HEK293 (cell line): ENCODE measurements around the gene PITPNC1.

Experiments used
- KLF17 ChIP-seq: fragments of 450-650 bp; formaldehyde crosslinking; IDR thresholded peaks from 2 replicates; pipeline ENCODE4 v1.5.1; 2016; ENCODE audit warnings: missing biosample characterization, missing genetic modification characterization
- MEIS1 ChIP-seq: sonication (generic); formaldehyde crosslinking; IDR thresholded peaks from 2 replicates; pipeline ENCODE4 v1.8.1; 2022; ENCODE audit warnings: missing genetic modification reagents, mild to moderate bottlenecking, borderline replicate concordance
- MYNN ChIP-seq: fragments of 450-650 bp; formaldehyde crosslinking; IDR thresholded peaks from 2 replicates; pipeline ENCODE4 v1.5.1; 2016; ENCODE audit warnings: missing biosample characterization, missing genetic modification characterization, borderline replicate concordance
- PRDM10 ChIP-seq: fragments of 450-650 bp; formaldehyde crosslinking; IDR thresholded peaks from 2 replicates; pipeline ENCODE4 v1.5.1; 2016; ENCODE audit warnings: missing biosample characterization, missing genetic modification characterization
- PRDM4 ChIP-seq: fragments of 450-650 bp; formaldehyde crosslinking; IDR thresholded peaks from 2 replicates; pipeline ENCODE4 v1.5.1; 2017; ENCODE audit warnings: missing biosample characterization, missing genetic modification characterization
- REST ChIP-seq: fragments of 450-650 bp; formaldehyde crosslinking; IDR thresholded peaks from 2 replicates; pipeline ENCODE4 v1.5.1; 2016; ENCODE audit warnings: missing biosample characterization, missing genetic modification characterization
- SALL2 ChIP-seq: fragments of 450-650 bp; formaldehyde crosslinking; IDR thresholded peaks from 2 replicates; pipeline ENCODE4 v1.5.0; 2017; ENCODE audit warnings: missing biosample characterization, mild to moderate bottlenecking, missing genetic modification characterization, borderline replicate concordance
- YY2 ChIP-seq: fragments of 450-650 bp; formaldehyde crosslinking; IDR thresholded peaks from 2 replicates; pipeline ENCODE4 v1.5.1; 2016; ENCODE audit warnings: missing biosample characterization, missing genetic modification characterization
- ZBTB20 ChIP-seq: fragments of 450-650 bp; formaldehyde crosslinking; IDR thresholded peaks from 2 replicates; pipeline ENCODE4 v1.5.1; 2016; ENCODE audit warnings: missing biosample characterization, missing genetic modification characterization
- ZBTB8A ChIP-seq: fragments of 450-650 bp; formaldehyde crosslinking; IDR thresholded peaks from 2 replicates; pipeline ENCODE4 v1.5.1; 2016; ENCODE audit warnings: missing biosample characterization, missing genetic modification characterization
- ZNF112 ChIP-seq: fragments of 450-650 bp; formaldehyde crosslinking; IDR thresholded peaks from 2 replicates; pipeline ENCODE4 v1.5.0; 2017; ENCODE audit warnings: missing biosample characterization, missing genetic modification characterization
- ZNF121 ChIP-seq: fragments of 450-650 bp; formaldehyde crosslinking; IDR thresholded peaks from 2 replicates; pipeline ENCODE4 v1.5.1; 2016; ENCODE audit warnings: missing biosample characterization, missing genetic modification characterization
- ZNF140 ChIP-seq: fragments of 450-650 bp; formaldehyde crosslinking; IDR thresholded peaks from 2 replicates; pipeline ENCODE4 v1.5.1; 2016; ENCODE audit warnings: missing biosample characterization, missing genetic modification characterization
- ZNF157 ChIP-seq: fragments of 450-650 bp; formaldehyde crosslinking; IDR thresholded peaks from 2 replicates; pipeline ENCODE4 v1.5.1; 2016; ENCODE audit warnings: missing biosample characterization, missing genetic modification characterization
- ZNF16 ChIP-seq: fragments of 450-650 bp; formaldehyde crosslinking; IDR thresholded peaks from 2 replicates; pipeline ENCODE4 v1.5.1; 2016; ENCODE audit warnings: low read depth, missing biosample characterization, missing genetic modification characterization
- ZNF19 ChIP-seq: fragments of 450-650 bp; formaldehyde crosslinking; IDR thresholded peaks from 2 replicates; pipeline ENCODE4; 2016; ENCODE audit warnings: missing biosample characterization, missing genetic modification characterization, low read depth
- ZNF211 ChIP-seq: fragments of 450-650 bp; formaldehyde crosslinking; IDR thresholded peaks from 2 replicates; pipeline ENCODE4 v1.5.1; 2016; ENCODE audit warnings: low read depth, missing biosample characterization, missing genetic modification characterization
- ZNF266 ChIP-seq: fragments of 450-650 bp; formaldehyde crosslinking; IDR thresholded peaks from 2 replicates; pipeline ENCODE4 v1.5.1; 2016; ENCODE audit warnings: missing biosample characterization, missing genetic modification characterization, low read depth
- ZNF324 ChIP-seq: fragments of 450-650 bp; formaldehyde crosslinking; IDR thresholded peaks from 2 replicates; pipeline ENCODE4 v1.5.1; 2016; ENCODE audit warnings: missing biosample characterization, missing genetic modification characterization
- ZNF350 ChIP-seq: fragments of 450-650 bp; formaldehyde crosslinking; IDR thresholded peaks from 2 replicates; pipeline ENCODE4 v1.5.0; 2017; ENCODE audit warnings: missing biosample characterization, mild to moderate bottlenecking, missing genetic modification characterization
- ZNF391 ChIP-seq: fragments of 450-650 bp; formaldehyde crosslinking; IDR thresholded peaks from 2 replicates; pipeline ENCODE4 v1.5.1; 2016; ENCODE audit warnings: low read depth, missing biosample characterization, missing genetic modification characterization, borderline replicate concordance
- ZNF394 ChIP-seq: fragments of 450-650 bp; formaldehyde crosslinking; IDR thresholded peaks from 2 replicates; pipeline ENCODE4 v1.5.1; 2016; ENCODE audit warnings: missing biosample characterization, missing genetic modification characterization, mild to moderate bottlenecking, moderate library complexity, borderline replicate concordance
- ZNF548 ChIP-seq: fragments of 450-650 bp; formaldehyde crosslinking; IDR thresholded peaks from 2 replicates; pipeline ENCODE4 v1.5.1; 2016; ENCODE audit warnings: missing biosample characterization, missing genetic modification characterization
- ZNF580 ChIP-seq: fragments of 450-650 bp; formaldehyde crosslinking; IDR thresholded peaks from 2 replicates; pipeline ENCODE4 v1.5.1; 2016; ENCODE audit warnings: missing biosample characterization, missing genetic modification characterization
- ZNF585B ChIP-seq: fragments of 450-650 bp; formaldehyde crosslinking; IDR thresholded peaks from 2 replicates; pipeline ENCODE4 v1.5.1; 2016; ENCODE audit warnings: missing biosample characterization, missing genetic modification characterization
- ZNF600 ChIP-seq: fragments of 450-650 bp; formaldehyde crosslinking; IDR thresholded peaks from 2 replicates; pipeline ENCODE4 v1.5.1; 2016; ENCODE audit warnings: missing biosample characterization, missing genetic modification characterization
- ZNF623 ChIP-seq: fragments of 450-650 bp; formaldehyde crosslinking; IDR thresholded peaks from 2 replicates; pipeline ENCODE4 v1.5.1; 2016; ENCODE audit warnings: missing biosample characterization, missing genetic modification characterization
- ZNF747 ChIP-seq: fragments of 450-650 bp; formaldehyde crosslinking; IDR thresholded peaks from 2 replicates; pipeline ENCODE4 v1.5.1; 2016; ENCODE audit warnings: missing biosample characterization, missing genetic modification characterization
- ZNF768 ChIP-seq: fragments of 450-650 bp; formaldehyde crosslinking; IDR thresholded peaks from 2 replicates; pipeline ENCODE4 v1.5.1; 2018; ENCODE audit warnings: missing biosample characterization, mild to moderate bottlenecking, missing genetic modification characterization
- ZNF843 ChIP-seq: fragments of 450-650 bp; formaldehyde crosslinking; IDR thresholded peaks from 2 replicates; pipeline ENCODE4 v1.5.1; 2016; ENCODE audit warnings: missing biosample characterization, missing genetic modification characterization
- ZSCAN16 ChIP-seq: fragments of 450-650 bp; formaldehyde crosslinking; IDR thresholded peaks from 2 replicates; pipeline ENCODE4 v1.5.1; 2016; ENCODE audit warnings: missing biosample characterization, missing genetic modification characterization

Gene PITPNC1

GRCh38 chr17:67585077-67585602 lies 208.1 kb downstream of the PITPNC1 start (continued):
- TF ChIP-seq PRDM4 (tag by site-specific recombination) (peak; percentile 87), MEIS1 (CRISPR knock-in tag) (no peak), ZNF324 (tag by site-specific recombination) (peak; percentile 42; the same call in 1 of the 2 replicates), ZNF768 (no peak), KLF17 (tag by site-specific recombination) (no peak), ZNF211 (tag by site-specific recombination) (no peak), ZNF600 (tag by site-specific recombination) (peak; percentile 57), MYNN (no peak), ZNF843 (peak; percentile 96), ZBTB20 (tag by site-specific recombination) (no peak), ZNF112 (tag by site-specific recombination) (no peak), ZNF266 (tag by site-specific recombination) (no peak), ZSCAN16 (tag by site-specific recombination) (0 out of 2 replicates have a peak, but pooled peaks have one; percentile 63), ZNF585B (no peak), ZBTB8A (peak; percentile 91), ZNF16 (tag by site-specific recombination) (no peak), ZNF747 (tag by site-specific recombination) (no peak), ZNF140 (no peak), YY2 (peak; percentile 66; the same call in 1 of the 2 replicates), ZNF623 (tag by site-specific recombination) (no peak), SALL2 (tag by site-specific recombination) (no peak), ZNF391 (tag by site-specific recombination) (no peak), ZNF157 (no peak), ZNF19 (tag by site-specific recombination) (peak; percentile 90), PRDM10 (tag by site-specific recombination) (peak; percentile 64), ZNF394 (tag by site-specific recombination) (no peak), ZNF350 (no peak), ZNF548 (tag by site-specific recombination) (no peak), ZNF580 (tag by site-specific recombination) (no peak), ZNF121 (tag by site-specific recombination) (no peak), REST (tag by site-specific recombination) (no peak)
